Measurements from ENCODE around the gene SULT1B1. TPM values are rescaled to one million over a fixed set of nuclear protein-coding genes. Genes with fewer than 3 reads are reported as not detected.

Gene SULT1B1
- total RNA-seq, 1 donor, result not detected

DNA sequence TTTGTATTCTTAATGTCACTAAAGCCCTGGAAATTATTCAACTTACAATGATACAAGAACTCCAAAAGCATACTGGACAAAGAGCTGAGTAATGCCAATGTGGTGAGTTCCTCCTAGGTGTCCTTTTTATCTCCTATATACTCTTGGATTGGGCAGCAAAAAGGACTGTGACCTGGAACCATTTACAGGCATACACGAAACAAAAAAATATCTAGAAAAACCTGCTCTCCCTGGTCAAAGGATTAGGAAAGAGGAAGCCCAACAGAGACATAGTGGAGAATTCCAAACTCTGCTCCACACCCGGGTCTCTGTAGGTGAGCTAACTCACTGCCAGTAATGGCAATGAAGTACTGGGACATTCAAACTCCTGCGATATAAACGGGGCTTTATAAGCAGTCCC is 25.3 kb downstream of the SULT1B1 start:
- H3K27me3 ChIP-seq (ENCODE audit: insufficient read depth, low read length), result no peaks in the 10 kb centered on the region

DNA sequence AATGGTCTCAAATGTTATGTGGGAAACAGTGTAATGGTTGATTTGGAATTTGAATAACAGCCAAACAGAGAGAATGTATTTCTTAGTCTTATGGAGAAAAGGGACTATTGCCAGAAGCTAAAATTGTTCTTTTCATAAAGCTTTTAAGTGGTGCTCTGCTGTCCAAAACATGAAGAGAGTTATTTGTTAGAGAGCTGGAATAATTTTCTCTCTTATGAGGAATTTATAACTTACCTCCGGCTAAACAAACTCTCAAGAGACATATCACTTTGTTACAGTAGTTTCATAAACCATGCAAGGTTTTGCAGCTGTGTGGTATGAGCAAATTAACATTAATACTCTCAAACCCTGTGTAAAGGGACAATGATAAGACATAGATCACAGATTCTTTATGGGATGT is 28.6 kb downstream of the SULT1B1 start:
- Histone ChIP-seq H2AFZ (ENCODE audit: low read length) (no peak overlapping the region), H3K4me2 (ENCODE audit: insufficient read depth, low read length) (no peak overlapping the region), H3K27me3 (ENCODE audit: insufficient read depth, low read length) (no peaks in the 10 kb centered on the region), H3K27ac (ENCODE audit: low read depth, low read length) (no peak overlapping the region), H3K79me2 (ENCODE audit: insufficient read depth, low read length) (no peaks in the 10 kb centered on the region), H3K9me3 (ENCODE audit: low read depth, low read length) (no peaks in the 10 kb centered on the region), H3K4me3 (ENCODE audit: insufficient read depth, low read length) (no peak overlapping the region), H4K20me1 (ENCODE audit: insufficient read depth, low read length) (no peaks in the 10 kb centered on the region), H3K36me3 (ENCODE audit: insufficient read depth, low read length) (no peaks in the 10 kb centered on the region), H3K4me1 (ENCODE audit: insufficient read depth, low read length) (no peaks in the 10 kb centered on the region)
- DNase-seq (ENCODE audit: insufficient read length, low spot score, missing footprints), result no peak
- TF ChIP-seq, protein P1, sequence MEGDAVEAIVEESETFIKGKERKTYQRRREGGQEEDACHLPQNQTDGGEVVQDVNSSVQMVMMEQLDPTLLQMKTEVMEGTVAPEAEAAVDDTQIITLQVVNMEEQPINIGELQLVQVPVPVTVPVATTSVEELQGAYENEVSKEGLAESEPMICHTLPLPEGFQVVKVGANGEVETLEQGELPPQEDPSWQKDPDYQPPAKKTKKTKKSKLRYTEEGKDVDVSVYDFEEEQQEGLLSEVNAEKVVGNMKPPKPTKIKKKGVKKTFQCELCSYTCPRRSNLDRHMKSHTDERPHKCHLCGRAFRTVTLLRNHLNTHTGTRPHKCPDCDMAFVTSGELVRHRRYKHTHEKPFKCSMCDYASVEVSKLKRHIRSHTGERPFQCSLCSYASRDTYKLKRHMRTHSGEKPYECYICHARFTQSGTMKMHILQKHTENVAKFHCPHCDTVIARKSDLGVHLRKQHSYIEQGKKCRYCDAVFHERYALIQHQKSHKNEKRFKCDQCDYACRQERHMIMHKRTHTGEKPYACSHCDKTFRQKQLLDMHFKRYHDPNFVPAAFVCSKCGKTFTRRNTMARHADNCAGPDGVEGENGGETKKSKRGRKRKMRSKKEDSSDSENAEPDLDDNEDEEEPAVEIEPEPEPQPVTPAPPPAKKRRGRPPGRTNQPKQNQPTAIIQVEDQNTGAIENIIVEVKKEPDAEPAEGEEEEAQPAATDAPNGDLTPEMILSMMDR (IDR thresholded peaks at IDR 0.05; ENCODE audit: extremely low read depth, low read depth, low read length), result no peak

More for the DNA sequence above, 25.3 kb downstream of the SULT1B1 start:
- H3K9me3 ChIP-seq (ENCODE audit: low read depth, low read length), result no peaks in the 10 kb centered on the region
- no peak overlapping the region for H2AFZ ChIP-seq (ENCODE audit: low read length)
- H3K4me3 ChIP-seq (ENCODE audit: insufficient read depth, low read length), result no peak overlapping the region
- no peaks in the 10 kb centered on the region for H3K36me3 ChIP-seq (ENCODE audit: insufficient read depth, low read length)
- no peaks in the 10 kb centered on the region for H3K4me1 ChIP-seq (ENCODE audit: insufficient read depth, low read length)
- no peak for DNase-seq (ENCODE audit: insufficient read length, low spot score, missing footprints)
- no peaks in the 10 kb centered on the region for H3K79me2 ChIP-seq (ENCODE audit: insufficient read depth, low read length)
- H4K20me1 ChIP-seq (ENCODE audit: insufficient read depth, low read length), result no peaks in the 10 kb centered on the region
- H3K4me2 ChIP-seq (ENCODE audit: insufficient read depth, low read length), result no peak overlapping the region
- TF ChIP-seq, protein P1 (IDR thresholded peaks at IDR 0.05; ENCODE audit: extremely low read depth, low read depth, low read length), result no peak
- H3K27ac ChIP-seq (ENCODE audit: low read depth, low read length), result no peak overlapping the region

DNA sequence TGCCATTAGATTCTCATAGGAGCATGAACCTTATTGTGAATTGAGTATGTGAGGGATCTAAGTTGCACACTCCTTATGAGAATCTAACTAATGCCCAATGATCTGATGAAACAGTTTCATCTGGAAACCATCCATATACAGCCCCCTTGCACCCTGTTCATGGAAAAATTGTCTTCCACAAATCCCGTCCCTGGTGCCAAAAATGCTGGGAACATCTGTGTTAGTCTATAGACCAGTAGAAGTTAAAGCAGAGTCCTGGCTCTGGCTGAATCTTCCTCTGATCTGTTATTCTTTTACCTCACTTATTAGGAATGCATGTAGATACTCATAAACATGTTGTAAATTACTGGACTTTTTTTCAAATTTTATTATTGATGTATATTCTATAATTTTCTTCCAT is 29.2 kb downstream of the SULT1B1 start:
- H3K36me3 ChIP-seq (ENCODE audit: insufficient read depth, low read length), result no peaks in the 10 kb centered on the region
- no peak for DNase-seq (ENCODE audit: insufficient read length, low spot score, missing footprints)
- no peaks in the 10 kb centered on the region for H4K20me1 ChIP-seq (ENCODE audit: insufficient read depth, low read length)
- TF ChIP-seq, protein P1 (IDR thresholded peaks at IDR 0.05; ENCODE audit: extremely low read depth, low read depth, low read length), result no peak
- no peak overlapping the region for H2AFZ ChIP-seq (ENCODE audit: low read length)
- H3K4me2 ChIP-seq (ENCODE audit: insufficient read depth, low read length), result no peak overlapping the region
- no peaks in the 10 kb centered on the region for H3K27me3 ChIP-seq (ENCODE audit: insufficient read depth, low read length)
- H3K4me3 ChIP-seq (ENCODE audit: insufficient read depth, low read length), result no peak overlapping the region
- no peaks in the 10 kb centered on the region for H3K9me3 ChIP-seq (ENCODE audit: low read depth, low read length)
- H3K79me2 ChIP-seq (ENCODE audit: insufficient read depth, low read length), result no peaks in the 10 kb centered on the region
- no peak overlapping the region for H3K27ac ChIP-seq (ENCODE audit: low read depth, low read length)
- H3K4me1 ChIP-seq (ENCODE audit: insufficient read depth, low read length), result no peaks in the 10 kb centered on the region

DNA sequence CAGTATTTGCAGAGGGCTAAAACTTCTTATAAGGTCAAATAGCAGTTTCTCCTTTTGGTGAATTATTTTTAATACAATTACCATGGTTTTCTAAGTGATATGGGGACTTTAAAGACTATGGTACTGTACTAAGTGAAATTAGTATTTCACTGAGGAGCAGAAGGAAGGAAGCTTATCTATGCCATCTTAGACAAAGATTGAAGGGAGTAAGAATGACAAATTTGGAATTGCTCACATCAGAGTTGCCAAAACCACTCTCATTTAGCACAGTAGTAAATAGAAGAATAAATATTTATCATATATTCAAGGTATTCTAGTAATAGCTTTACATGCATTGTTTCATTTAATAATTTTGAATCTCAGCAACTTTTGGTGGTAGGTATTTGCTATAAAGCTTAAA is 30.4 kb downstream of the SULT1B1 start:
- no peak overlapping the region for H3K4me2 ChIP-seq (ENCODE audit: insufficient read depth, low read length)

More for the DNA sequence above, 30.4 kb downstream of the SULT1B1 start:
- H4K20me1 ChIP-seq (ENCODE audit: insufficient read depth, low read length), result no peaks in the 10 kb centered on the region
- TF ChIP-seq, protein P1 (IDR thresholded peaks at IDR 0.05; ENCODE audit: extremely low read depth, low read depth, low read length), result no peak
- DNase-seq (ENCODE audit: insufficient read length, low spot score, missing footprints), result no peak
- H3K27ac ChIP-seq (ENCODE audit: low read depth, low read length), result no peak overlapping the region
- no peaks in the 10 kb centered on the region for H3K9me3 ChIP-seq (ENCODE audit: low read depth, low read length)
- H3K4me1 ChIP-seq (ENCODE audit: insufficient read depth, low read length), result no peaks in the 10 kb centered on the region
- no peaks in the 10 kb centered on the region for H3K27me3 ChIP-seq (ENCODE audit: insufficient read depth, low read length)
- no peaks in the 10 kb centered on the region for H3K36me3 ChIP-seq (ENCODE audit: insufficient read depth, low read length)
- no peak overlapping the region for H2AFZ ChIP-seq (ENCODE audit: low read length)
- no peak overlapping the region for H3K4me3 ChIP-seq (ENCODE audit: insufficient read depth, low read length)
- H3K79me2 ChIP-seq (ENCODE audit: insufficient read depth, low read length), result no peaks in the 10 kb centered on the region
